Endodermal cell (in vitro differentiated cells): ENCODE measurements around the gene TMEM245. TPM values are rescaled to one million over a fixed set of nuclear protein-coding genes. Genes with fewer than 3 reads are reported as not detected.

Source experiments
- DNase-seq: peaks from one replicate; pipeline ENCODE4 v3.0.0-alpha.2; 2017
- H3K27ac ChIP-seq: 2 replicates; pipeline ENCODE4 v1.5.1; 2013; ENCODE audit warnings: mild to moderate bottlenecking, low read depth, low read length, moderate library complexity
- H3K27me3 ChIP-seq: 2 replicates; pipeline ENCODE4 v1.6.1; 2013; ENCODE audit warnings: mild to moderate bottlenecking, low read length, moderate library complexity; ENCODE audit not compliant: insufficient read depth, control insufficient read depth, poor library complexity, severe bottlenecking
- H3K36me3 ChIP-seq: 2 replicates; pipeline ENCODE4 v1.7.0; 2013; ENCODE audit warnings: mild to moderate bottlenecking, low read length, moderate library complexity; ENCODE audit not compliant: control insufficient read depth, insufficient read depth
- H3K4me1 ChIP-seq: one replicate; pipeline ENCODE4 v1.7.0; 2013; ENCODE audit warnings: low read length; ENCODE audit not compliant: control insufficient read depth, insufficient read depth
- H3K4me3 ChIP-seq: 2 replicates; pipeline ENCODE4 v1.5.1; 2013; ENCODE audit warnings: mild to moderate bottlenecking, low read length, moderate library complexity
- H3K9ac ChIP-seq: 2 replicates; pipeline ENCODE4 v1.6.1; 2013; ENCODE audit warnings: mild to moderate bottlenecking, low read length, moderate library complexity; ENCODE audit not compliant: poor library complexity, severe bottlenecking; ENCODE audit errors: extremely low read depth
- H3K9me3 ChIP-seq: 2 replicates; pipeline ENCODE4 v1.6.1; 2013; ENCODE audit warnings: mild to moderate bottlenecking, low read length, moderate library complexity; ENCODE audit not compliant: control insufficient read depth
- H3K27ac Mint-ChIP-seq: 2 replicates; pipeline ENCODE4 v1.8.0; 2020; ENCODE audit warnings: mixed read lengths
- H3K27me3 Mint-ChIP-seq: 2 replicates; pipeline ENCODE4 v1.8.0; 2021; ENCODE audit warnings: mild to moderate bottlenecking, mixed read lengths; ENCODE audit not compliant: insufficient read depth
- H3K36me3 Mint-ChIP-seq: 2 replicates; pipeline ENCODE4 v1.8.0; 2020; ENCODE audit warnings: low read depth, mixed read lengths
- H3K4me1 Mint-ChIP-seq: 2 replicates; pipeline ENCODE4 v1.8.0; 2020; ENCODE audit warnings: mixed read lengths
- H3K4me3 Mint-ChIP-seq: 2 replicates; pipeline ENCODE4 v1.8.0; 2020; ENCODE audit warnings: mild to moderate bottlenecking, moderate library complexity, mixed read lengths
- H3K9me3 Mint-ChIP-seq: 2 replicates; pipeline ENCODE4 v1.8.0; 2020; ENCODE audit warnings: mild to moderate bottlenecking, mixed read lengths
- CTCF ChIP-seq: fragments of 200-600 bp; sonication (generic); conservative IDR thresholded peaks from 2 replicates; pipeline ENCODE4 v1.5.0; 2021; ENCODE audit warnings: antibody characterized with exemption, mild to moderate bottlenecking
- WGBS, 2 experiments: methylation state at CpG; one replicate each; pipeline versions ENCODE4 v1.1.5 to v1.1.7; 2013; ENCODE audit warnings: missing lambda C conversion rate in 2 of 2, mixed read lengths in 1 of 2; ENCODE audit not compliant: insufficient coverage in 1 of 2, insufficient read length in 1 of 2; 5-methylcytosine and 5-hydroxymethylcytosine counted together
- total RNA-seq, 2 donors: library from RNA; stranded (reverse); fragmentation: NEBNext Ultra II Directional in 1 of 2; extraction: Animal tissue kit (Norgen Biotek cat#: 25700) in 1 of 2; gene quantifications; 2 replicates in 1 of 2; 3 replicates in 1 of 2; pipeline ENCODE4 v1.2.1, GENCODE V29; 2021

The TMEM245 gene
- total RNA-seq, 2 donors from 2014 or later: 42.8 to 55.0 TPM

- Histone ChIP-seq H3K27ac (no peak overlapping the region), H3K36me3 (peaks cover 54% of the 10 kb centered on the region), H3K9me3 (no peaks in the 10 kb centered on the region), H3K27me3 (no peaks in the 10 kb centered on the region), H3K9ac (no peak overlapping the region), H3K4me3 (no peak overlapping the region), H3K4me1 (no peaks in the 10 kb centered on the region)
- DNase-seq: no peak
- Mint-ChIP-seq H3K9me3 (no peaks in the 10 kb centered on the region), H3K4me3 (no peak overlapping the region), H3K36me3 (peaks cover 40% of the 10 kb centered on the region), H3K27ac (no peak overlapping the region), H3K4me1 (peaks cover 4% of the 10 kb centered on the region), H3K27me3 (no peaks in the 10 kb centered on the region)
- no peak for TF ChIP-seq CTCF
- WGBS, 2 experiments: 98 to 100% methylated on average over 1 to 2 of the region's 2 CpGs
Measured at GRCh38 chr9:108994695-108995094, 125.1 kb downstream of the TMEM245 start.

GRCh38 chr9:108991479-108991878 lies 128.3 kb downstream of the TMEM245 start:
- no peaks in the 10 kb centered on the region for H3K4me1 ChIP-seq
- Mint-ChIP-seq H3K27me3 (no peaks in the 10 kb centered on the region), H3K36me3 (peaks cover 60% of the 10 kb centered on the region), H3K4me3 (no peak overlapping the region), H3K27ac (no peak overlapping the region), H3K4me1 (peaks cover 4% of the 10 kb centered on the region), H3K9me3 (no peaks in the 10 kb centered on the region)
- H3K27ac ChIP-seq: no peak overlapping the region
- 90 to 94% methylated on average over 5 of the region's 5 CpGs for WGBS, 2 experiments
- no peak for DNase-seq
- no peaks in the 10 kb centered on the region for H3K9me3 ChIP-seq
- no peaks in the 10 kb centered on the region for H3K27me3 ChIP-seq
- H3K36me3 ChIP-seq: peaks cover 53% of the 10 kb centered on the region
- H3K9ac ChIP-seq: no peak overlapping the region
- H3K4me3 ChIP-seq: no peak overlapping the region
- no peak for TF ChIP-seq CTCF

- Histone ChIP-seq H3K27me3 (no peaks in the 10 kb centered on the region), H3K36me3 (peaks cover 43% of the 10 kb centered on the region), H3K27ac (no peak overlapping the region), H3K9me3 (no peaks in the 10 kb centered on the region), H3K4me1 (no peaks in the 10 kb centered on the region), H3K4me3 (no peak overlapping the region), H3K9ac (no peak overlapping the region)
- no peak for TF ChIP-seq CTCF
- no peak overlapping the region for H3K27ac Mint-ChIP-seq
- H3K4me1 Mint-ChIP-seq: peaks cover 3% of the 10 kb centered on the region
- peaks cover 47% of the 10 kb centered on the region for H3K36me3 Mint-ChIP-seq
- no peaks in the 10 kb centered on the region for H3K9me3 Mint-ChIP-seq
- H3K4me3 Mint-ChIP-seq: no peak overlapping the region
- DNase-seq: no peak
- no peaks in the 10 kb centered on the region for H3K27me3 Mint-ChIP-seq
Measured at GRCh38 chr9:108983885-108984284, 135.9 kb downstream of the TMEM245 start.
